HepG2 (cell line): ENCODE data around the gene CA10.

Experiments
- BRCA1 ChIP-seq: sonication (generic); formaldehyde crosslinking; IDR thresholded peaks from 2 replicates; pipeline ENCODE4 v1.4.0; 2020; ENCODE audit warnings: missing genetic modification reagents
- CTCF ChIP-seq: sonication (generic); formaldehyde crosslinking; IDR thresholded peaks from 2 replicates; pipeline ENCODE4 v1.5.0; 2020; ENCODE audit warnings: mild to moderate bottlenecking, missing genetic modification reagents, moderate library complexity
- EP300 ChIP-seq, 3 experiments: sonication (generic) in 1 of 3; formaldehyde crosslinking in 1 of 3; IDR thresholded peaks; 2 replicates each; pipeline versions ENCODE4 v1.5.1 to v1.6.1; 2011 to 2020; ENCODE audit warnings: low read depth in 2 of 3, low read length in 2 of 3, borderline replicate concordance in 1 of 3, improper control_type of control experiment in 1 of 3, mild to moderate bottlenecking in 1 of 3, missing genetic modification reagents in 1 of 3, moderate library complexity in 1 of 3
- KAT2B ChIP-seq: fragments of 150-350 bp; IDR thresholded peaks from 2 replicates; pipeline ENCODE4 v1.6.1; 2014; ENCODE audit warnings: low read depth, low read length, borderline replicate concordance
- KDM1A ChIP-seq: IDR thresholded peaks from 2 replicates; pipeline ENCODE4 v1.6.1; 2016; ENCODE audit warnings: missing compliant biosample characterization
- MAZ ChIP-seq, 2 experiments: sonication (generic) in 1 of 2; formaldehyde crosslinking in 1 of 2; IDR thresholded peaks; 2 replicates each; pipeline versions ENCODE4 v1.5.0 to v1.6.1; 2012 to 2020; ENCODE audit warnings: low read depth in 2 of 2, mild to moderate bottlenecking in 2 of 2, borderline replicate concordance in 1 of 2, improper control_type of control experiment in 1 of 2, low read length in 1 of 2, missing genetic modification reagents in 1 of 2, moderate library complexity in 1 of 2
- ZBTB21 ChIP-seq: sonication (generic); formaldehyde crosslinking; IDR thresholded peaks from 2 replicates; pipeline ENCODE4 v1.4.0; 2020; ENCODE audit warnings: missing genetic modification reagents
- ZNF619 ChIP-seq: sonication (generic); formaldehyde crosslinking; IDR thresholded peaks from 2 replicates; pipeline ENCODE4 v1.4.0; 2020; ENCODE audit warnings: mild to moderate bottlenecking, missing genetic modification reagents
- TF ChIP-seq, protein P1 (sequence below): sonication (generic); formaldehyde crosslinking; IDR thresholded peaks from 2 replicates; pipeline ENCODE4 v1.5.1; 2020; ENCODE audit warnings: mild to moderate bottlenecking, missing genetic modification reagents, borderline replicate concordance

- TF ChIP-seq ZBTB21 (CRISPR knock-in tag) (no peak), BRCA1 (no peak), KDM1A (CRISPR knock-in tag) (no peak), EP300 (IDR thresholded peaks at IDR 0.05; ENCODE audit: low read depth in 2 of 2, low read length in 2 of 2) (no peak), EP300 (CRISPR knock-in tag; IDR thresholded peaks at IDR 0.05; ENCODE audit: borderline replicate concordance) (no peak), KAT2B (no peak), MAZ (IDR thresholded peaks at IDR 0.05; ENCODE audit: borderline replicate concordance, low read depth, low read length) (no peak), MAZ (CRISPR knock-in tag; IDR thresholded peaks at IDR 0.05; ENCODE audit: low read depth) (no peak), CTCF (CRISPR knock-in tag) (no peak), ZNF619 (no peak)
- TF ChIP-seq, protein P1, sequence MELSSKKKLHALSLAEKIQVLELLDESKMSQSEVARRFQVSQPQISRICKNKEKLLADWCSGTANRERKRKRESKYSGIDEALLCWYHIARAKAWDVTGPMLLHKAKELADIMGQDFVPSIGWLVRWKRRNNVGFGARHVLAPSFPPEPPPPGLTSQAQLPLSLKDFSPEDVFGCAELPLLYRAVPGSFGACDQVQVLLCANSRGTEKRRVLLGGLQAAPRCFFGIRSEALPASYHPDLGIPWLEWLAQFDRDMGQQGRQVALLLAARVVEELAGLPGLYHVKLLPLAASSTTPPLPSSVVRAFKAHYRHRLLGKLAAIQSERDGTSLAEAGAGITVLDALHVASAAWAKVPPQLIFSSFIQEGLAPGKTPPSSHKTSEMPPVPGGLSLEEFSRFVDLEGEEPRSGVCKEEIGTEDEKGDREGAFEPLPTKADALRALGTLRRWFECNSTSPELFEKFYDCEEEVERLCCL, result no peak
Observed at GRCh38 chr17:51765282-51766135, 393.0 kb downstream of the CA10 start.
